Heart left ventricle (tissue), 13 donors: ENCODE results near the gene BRDT.

ENCODE experiments used
- POLR2A ChIP-seq, 2 donors: fragments of 450-650 bp; IDR thresholded peaks; one replicate each; pipeline ENCODE4 v1.6.1; 2017; ENCODE audit warnings: antibody characterized with exemption in 2 of 2, mild to moderate bottlenecking in 2 of 2, moderate library complexity in 2 of 2
- TF ChIP-seq, protein P1 (sequence below), 12 donors: fragments of 200-600 bp; sonication (generic) in 4 of 12; IDR thresholded peaks; one replicate each; pipeline versions ENCODE4 v1.5.0 to v1.8.0; 2018 to 2022; ENCODE audit warnings: antibody characterized with exemption in 12 of 12, mild to moderate bottlenecking in 5 of 12
- donor health status: ischemic (EF 13 %, LVEDD 7.1; RV severe dilation, severe dysfunction).
- donor health status: DM: no; HTN: yes; CAD: no.
- donor health status: DM: no; HTN: no; CAD: no.
- donor health status: ischemic (EF 25% LVEDD 6.9; RV normal size, moderate dysfunction).
- donor health status: ischemic (EF 25% LVEDD 5.7; RV mildly dilated, moderate dysfunction).
- donor health status: ischemic (EF 35%, LVEDD 5.7; RV mildly dilated, moderate dysfunction).
- donor health status: nonischemic (EF 11% LVEDD 7.7; RV severe dilation, severe dysfunction).
- donor health status: DM: yes; HTN: yes; CAD: no.
- donor health status: PGD.
- donor health status: ischemic (EF 29% LVEDD 5.4; RV normal size, mild dysfunction).
- donor health status: nonischemic (EF 23%, LVEDD 6.1; RV moderate dilation, normal function).

GRCh38 chr1:92004129-92004528 is 54.9 kb downstream of the BRDT start:
- no peak for TF ChIP-seq POLR2A (IDR thresholded peaks at IDR 0.05)
- TF ChIP-seq, protein P1, sequence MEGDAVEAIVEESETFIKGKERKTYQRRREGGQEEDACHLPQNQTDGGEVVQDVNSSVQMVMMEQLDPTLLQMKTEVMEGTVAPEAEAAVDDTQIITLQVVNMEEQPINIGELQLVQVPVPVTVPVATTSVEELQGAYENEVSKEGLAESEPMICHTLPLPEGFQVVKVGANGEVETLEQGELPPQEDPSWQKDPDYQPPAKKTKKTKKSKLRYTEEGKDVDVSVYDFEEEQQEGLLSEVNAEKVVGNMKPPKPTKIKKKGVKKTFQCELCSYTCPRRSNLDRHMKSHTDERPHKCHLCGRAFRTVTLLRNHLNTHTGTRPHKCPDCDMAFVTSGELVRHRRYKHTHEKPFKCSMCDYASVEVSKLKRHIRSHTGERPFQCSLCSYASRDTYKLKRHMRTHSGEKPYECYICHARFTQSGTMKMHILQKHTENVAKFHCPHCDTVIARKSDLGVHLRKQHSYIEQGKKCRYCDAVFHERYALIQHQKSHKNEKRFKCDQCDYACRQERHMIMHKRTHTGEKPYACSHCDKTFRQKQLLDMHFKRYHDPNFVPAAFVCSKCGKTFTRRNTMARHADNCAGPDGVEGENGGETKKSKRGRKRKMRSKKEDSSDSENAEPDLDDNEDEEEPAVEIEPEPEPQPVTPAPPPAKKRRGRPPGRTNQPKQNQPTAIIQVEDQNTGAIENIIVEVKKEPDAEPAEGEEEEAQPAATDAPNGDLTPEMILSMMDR (IDR thresholded peaks at IDR 0.05): no peak
